T-helper 17 cell (primary cell): Measurements from ENCODE around the gene PRKCE. TPM values are rescaled to one million over a fixed set of nuclear protein-coding genes. Genes with fewer than 3 reads are reported as not detected.

Source experiments
- ATAC-seq: fragments of 150-1000 bp; cut with Tn5 transposase; 2 replicates; pipeline ENCODE4 v1.10.0; 2021; ENCODE audit warnings: mild to moderate bottlenecking, moderate library complexity
- DNase-seq, 3 donors: peaks; one replicate each; pipeline versions ENCODE4 v3.0.0 to v3.0.0-alpha.2; 2020 to 2021
- H3K9me3 ChIP-seq: one replicate; pipeline ENCODE4 v1.7.0; 2013; ENCODE audit warnings: low read length, mild to moderate bottlenecking; ENCODE audit not compliant: control insufficient read depth, poor library complexity, severe bottlenecking
- H3K27ac Mint-ChIP-seq: one replicate; pipeline ENCODE4 v1.8.0; 2022; ENCODE audit warnings: mild to moderate bottlenecking, moderate library complexity, mixed read lengths
- H3K27me3 Mint-ChIP-seq: one replicate; pipeline ENCODE4 v1.8.0; 2022; ENCODE audit warnings: mixed read lengths
- H3K36me3 Mint-ChIP-seq: one replicate; pipeline ENCODE4 v1.8.0; 2022; ENCODE audit warnings: low read depth, mixed read lengths
- H3K4me1 Mint-ChIP-seq: one replicate; pipeline ENCODE4 v1.8.0; 2022; ENCODE audit warnings: mild to moderate bottlenecking, mixed read lengths
- H3K4me3 Mint-ChIP-seq: one replicate; pipeline ENCODE4 v1.8.0; 2022; ENCODE audit warnings: mild to moderate bottlenecking, moderate library complexity, mixed read lengths
- total RNA-seq, 4 donors: library from RNA in 2 of 4; stranded (reverse) in 2 of 4; gene quantifications; one replicate each; pipeline ENCODE4 v1.2.3 and lab custom pipeline; 2022 to 2026

The PRKCE gene
- total RNA-seq, 2 donors from 2014 or later: 17.6 to 23.7 TPM

GRCh38 chr2:45965871-45966498 lies 314.5 kb downstream of the PRKCE start:
- ATAC-seq (no peak), DNase-seq (no peak)
- Mint-ChIP-seq H3K27me3 (no peaks in the 10 kb centered on the region), H3K4me3 (no peak overlapping the region), H3K4me1 (peaks cover 13% of the 10 kb centered on the region), H3K36me3 (peaks cover 2% of the 10 kb centered on the region), H3K27ac (no peak overlapping the region)
- H3K9me3 ChIP-seq: no peaks in the 10 kb centered on the region

GRCh38 chr2:45968946-45969584 lies 317.6 kb downstream of the PRKCE start:
- DNase-seq: no peak
- Mint-ChIP-seq H3K36me3 (no peaks in the 10 kb centered on the region), H3K4me3 (no peak overlapping the region), H3K4me1 (peaks cover 8% of the 10 kb centered on the region), H3K27ac (no peak overlapping the region), H3K27me3 (no peaks in the 10 kb centered on the region)
- no peak for ATAC-seq
- H3K9me3 ChIP-seq: no peaks in the 10 kb centered on the region

GRCh38 chr2:45973426-45973825 lies 322.0 kb downstream of the PRKCE start:
- H3K27ac Mint-ChIP-seq: no peak overlapping the region
- H3K9me3 ChIP-seq: no peaks in the 10 kb centered on the region
- H3K36me3 Mint-ChIP-seq: no peaks in the 10 kb centered on the region
- no peak overlapping the region for H3K4me3 Mint-ChIP-seq
- DNase-seq (no peak), ATAC-seq (no peak)
- no peaks in the 10 kb centered on the region for H3K27me3 Mint-ChIP-seq
- H3K4me1 Mint-ChIP-seq: peaks cover 2% of the 10 kb centered on the region

- H3K4me1 Mint-ChIP-seq: peaks cover 2% of the 10 kb centered on the region
- no peak for ATAC-seq
- H3K4me3 Mint-ChIP-seq: no peak overlapping the region
- H3K27ac Mint-ChIP-seq: no peak overlapping the region
- no peak for DNase-seq
- no peaks in the 10 kb centered on the region for H3K9me3 ChIP-seq
- H3K27me3 Mint-ChIP-seq: no peaks in the 10 kb centered on the region
- H3K36me3 Mint-ChIP-seq: no peaks in the 10 kb centered on the region
These were observed 322.6 kb downstream of the PRKCE start for GRCh38 chr2:45974056-45974455.

- no peak overlapping the region for H3K4me3 Mint-ChIP-seq
- DNase-seq (no peak), ATAC-seq (no peak)
- peaks cover 2% of the 10 kb centered on the region for H3K4me1 Mint-ChIP-seq
- no peaks in the 10 kb centered on the region for H3K36me3 Mint-ChIP-seq
- no peaks in the 10 kb centered on the region for H3K27me3 Mint-ChIP-seq
- H3K9me3 ChIP-seq: no peaks in the 10 kb centered on the region
- no peak overlapping the region for H3K27ac Mint-ChIP-seq
These were observed 323.4 kb downstream of the PRKCE start for GRCh38 chr2:45974762-45975408.

GRCh38 chr2:45975752-45976517 lies 324.5 kb downstream of the PRKCE start:
- no peak overlapping the region for H3K4me3 Mint-ChIP-seq
- no peaks in the 10 kb centered on the region for H3K9me3 ChIP-seq
- DNase-seq (no peak), ATAC-seq (no peak)
- peaks cover 2% of the 10 kb centered on the region for H3K4me1 Mint-ChIP-seq
- no peak overlapping the region for H3K27ac Mint-ChIP-seq
- H3K36me3 Mint-ChIP-seq: peaks cover 2% of the 10 kb centered on the region
- H3K27me3 Mint-ChIP-seq: no peaks in the 10 kb centered on the region

GRCh38 chr2:45978302-45978859 lies 326.9 kb downstream of the PRKCE start:
- ATAC-seq (no peak), DNase-seq (no peak)
- Mint-ChIP-seq H3K4me3 (no peak overlapping the region), H3K27me3 (no peaks in the 10 kb centered on the region), H3K36me3 (peaks cover 10% of the 10 kb centered on the region), H3K27ac (no peak overlapping the region), H3K4me1 (peaks cover 3% of the 10 kb centered on the region)
- H3K9me3 ChIP-seq: no peaks in the 10 kb centered on the region

GRCh38 chr2:45979065-45979464 lies 327.6 kb downstream of the PRKCE start:
- H3K27ac Mint-ChIP-seq: no peak overlapping the region
- H3K4me3 Mint-ChIP-seq: no peak overlapping the region
- H3K9me3 ChIP-seq: no peaks in the 10 kb centered on the region
- no peaks in the 10 kb centered on the region for H3K27me3 Mint-ChIP-seq
- ATAC-seq (no peak), DNase-seq (no peak)
- H3K36me3 Mint-ChIP-seq: peaks cover 10% of the 10 kb centered on the region
- H3K4me1 Mint-ChIP-seq: peaks cover 3% of the 10 kb centered on the region

- no peak overlapping the region for H3K4me3 Mint-ChIP-seq
- no peak overlapping the region for H3K27ac Mint-ChIP-seq
- ATAC-seq (no peak), DNase-seq (no peak)
- H3K27me3 Mint-ChIP-seq: no peaks in the 10 kb centered on the region
- H3K36me3 Mint-ChIP-seq: peaks cover 10% of the 10 kb centered on the region
- peaks cover 5% of the 10 kb centered on the region for H3K4me1 Mint-ChIP-seq
- no peaks in the 10 kb centered on the region for H3K9me3 ChIP-seq
These were observed 328.8 kb downstream of the PRKCE start for GRCh38 chr2:45980161-45980865.

- Mint-ChIP-seq H3K36me3 (peaks cover 19% of the 10 kb centered on the region), H3K4me1 (peaks cover 11% of the 10 kb centered on the region), H3K27me3 (no peaks in the 10 kb centered on the region), H3K27ac (no peak overlapping the region), H3K4me3 (no peak overlapping the region)
- DNase-seq: no peak
- ATAC-seq: no peak
- H3K9me3 ChIP-seq: no peaks in the 10 kb centered on the region
These were observed 330.0 kb downstream of the PRKCE start for GRCh38 chr2:45981384-45981930.

GRCh38 chr2:45982096-45982495 lies 330.6 kb downstream of the PRKCE start:
- Mint-ChIP-seq H3K36me3 (peaks cover 19% of the 10 kb centered on the region), H3K4me1 (peaks cover 11% of the 10 kb centered on the region), H3K27me3 (no peaks in the 10 kb centered on the region), H3K4me3 (no peak overlapping the region), H3K27ac (no peak overlapping the region)
- no peak for DNase-seq
- no peak for ATAC-seq
- H3K9me3 ChIP-seq: no peaks in the 10 kb centered on the region

GRCh38 chr2:45983213-45983612 lies 331.7 kb downstream of the PRKCE start:
- no peaks in the 10 kb centered on the region for H3K27me3 Mint-ChIP-seq
- no peak overlapping the region for H3K27ac Mint-ChIP-seq
- ATAC-seq (no peak), DNase-seq (no peak)
- H3K36me3 Mint-ChIP-seq: peaks cover 19% of the 10 kb centered on the region
- H3K4me1 Mint-ChIP-seq: peaks cover 11% of the 10 kb centered on the region
- H3K9me3 ChIP-seq: no peaks in the 10 kb centered on the region
- no peak overlapping the region for H3K4me3 Mint-ChIP-seq
